GM18499 (cell line): ENCODE measurements around the gene REEP3.
A peak's percentile ranks its signal among the peaks of the same experiment; 100 is the strongest.
"Not testable (repeated sequence)": the region's sequence is repeated elsewhere in the genome, so short reads cannot be mapped to it uniquely, and the experiment has no call there.

ENCODE experiments used
- ATAC-seq: cut with Tn5 transposase; IDR thresholded peaks from one replicate; pipeline ENCODE4 v1.9.1; 2021; ENCODE audit warnings: moderate number of reproducible peaks; ENCODE audit not compliant: insufficient read depth, unreplicated experiment

Gene REEP3

GRCh38 chr10:63651864-63652263 is 130.7 kb downstream of the REEP3 start:
- ATAC-seq, result no peak

- ATAC-seq, result no peak
These were observed 132.5 kb downstream of the REEP3 start for GRCh38 chr10:63653747-63654146.

- ATAC-seq, result no peak
These were observed 136.6 kb downstream of the REEP3 start for GRCh38 chr10:63657761-63658160.

GRCh38 chr10:63660941-63661340 is 139.7 kb downstream of the REEP3 start:
- ATAC-seq, result not testable (repeated sequence)

- no peak for ATAC-seq
These were observed 140.1 kb downstream of the REEP3 start for GRCh38 chr10:63661347-63661746.

GRCh38 chr10:63664341-63664885 is 143.2 kb downstream of the REEP3 start:
- ATAC-seq, result no peak

GRCh38 chr10:63665006-63665580 is 143.9 kb downstream of the REEP3 start:
- not testable (repeated sequence) for ATAC-seq

- no peak for ATAC-seq
These were observed 144.5 kb downstream of the REEP3 start for GRCh38 chr10:63665670-63666134.

- peak; percentile 84 for ATAC-seq
These were observed 145.7 kb downstream of the REEP3 start for GRCh38 chr10:63666836-63667383.

- no peak for ATAC-seq
These were observed 146.6 kb downstream of the REEP3 start for GRCh38 chr10:63667596-63668480.

GRCh38 chr10:63670291-63670898 is 149.2 kb downstream of the REEP3 start:
- ATAC-seq, result no peak

GRCh38 chr10:63671317-63671937 is 150.2 kb downstream of the REEP3 start:
- no peak for ATAC-seq

- ATAC-seq, result no peak
These were observed 151.3 kb downstream of the REEP3 start for GRCh38 chr10:63672491-63672890.

GRCh38 chr10:63673246-63673645 is 152.0 kb downstream of the REEP3 start:
- ATAC-seq, result no peak

- no peak for ATAC-seq
These were observed 152.6 kb downstream of the REEP3 start for GRCh38 chr10:63673846-63674245.
